Measurements from ENCODE around the gene PAPSS1.
"Not testable (repeated sequence)": the region's sequence is repeated elsewhere in the genome, so short reads cannot be mapped to it uniquely, and the experiment has no call there.

Gene PAPSS1

DNA sequence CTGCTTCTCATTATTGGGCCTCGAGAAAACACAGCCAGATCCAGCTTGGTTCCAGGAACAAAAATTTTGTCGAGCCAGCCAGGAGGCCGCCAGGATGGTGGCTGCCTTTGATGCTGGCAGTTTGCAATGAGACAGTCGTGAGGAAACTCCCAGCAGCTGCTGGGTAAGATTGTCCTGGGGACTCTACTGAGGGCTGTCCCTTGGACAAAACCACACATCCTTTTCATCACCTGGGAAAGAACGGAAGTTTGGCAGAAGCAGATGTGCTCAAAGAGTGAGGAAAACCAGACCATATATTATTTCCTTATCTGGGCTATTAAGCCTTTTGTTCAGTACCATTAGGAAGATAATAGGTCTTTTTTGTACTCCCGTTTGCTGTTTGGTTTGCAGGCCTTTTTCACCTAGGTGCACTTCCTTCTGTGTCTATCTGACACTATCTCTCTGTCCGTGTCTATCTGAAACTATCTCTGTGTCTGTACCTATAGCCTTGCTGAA lies 13.4 kb upstream of the PAPSS1 start:
- Histone ChIP-seq H3K9me3 (ENCODE audit: insufficient read depth, low read depth, low read length) (no peaks in the 10 kb centered on the region), H3K4me3 (ENCODE audit: low read length, poor library complexity, severe bottlenecking) (no peak overlapping the region), H4K20me1 (ENCODE audit: insufficient read depth, low read length, poor library complexity, severe bottlenecking) (no peaks in the 10 kb centered on the region), H3K9me2 (replicated peaks; ENCODE audit: low read depth, low read length) (no peaks in the 10 kb centered on the region), H3K27me3 (ENCODE audit: insufficient read depth, low read length, poor library complexity, severe bottlenecking) (no peaks in the 10 kb centered on the region), H3K9ac (ENCODE audit: low read depth, low read length, poor library complexity, severe bottlenecking) (no peak overlapping the region), H2AFZ (ENCODE audit: low read length) (no peak overlapping the region), H3K4me1 (ENCODE audit: insufficient read depth, low read length, poor library complexity, severe bottlenecking) (no peaks in the 10 kb centered on the region), H3K4me2 (ENCODE audit: low read depth, low read length, poor library complexity, severe bottlenecking) (no peak overlapping the region), H3F3A (ENCODE audit: low read depth) (no peaks in the 10 kb centered on the region), H3K36me3 (ENCODE audit: insufficient read depth, low read length) (no peaks in the 10 kb centered on the region), H3K79me2 (ENCODE audit: insufficient read depth, low read length) (no peaks in the 10 kb centered on the region)
- TF ChIP-seq EZH2phosphoT487 (IDR thresholded peaks at IDR 0.05; ENCODE audit: borderline replicate concordance), result no peak
- TF ChIP-seq, protein P1, sequence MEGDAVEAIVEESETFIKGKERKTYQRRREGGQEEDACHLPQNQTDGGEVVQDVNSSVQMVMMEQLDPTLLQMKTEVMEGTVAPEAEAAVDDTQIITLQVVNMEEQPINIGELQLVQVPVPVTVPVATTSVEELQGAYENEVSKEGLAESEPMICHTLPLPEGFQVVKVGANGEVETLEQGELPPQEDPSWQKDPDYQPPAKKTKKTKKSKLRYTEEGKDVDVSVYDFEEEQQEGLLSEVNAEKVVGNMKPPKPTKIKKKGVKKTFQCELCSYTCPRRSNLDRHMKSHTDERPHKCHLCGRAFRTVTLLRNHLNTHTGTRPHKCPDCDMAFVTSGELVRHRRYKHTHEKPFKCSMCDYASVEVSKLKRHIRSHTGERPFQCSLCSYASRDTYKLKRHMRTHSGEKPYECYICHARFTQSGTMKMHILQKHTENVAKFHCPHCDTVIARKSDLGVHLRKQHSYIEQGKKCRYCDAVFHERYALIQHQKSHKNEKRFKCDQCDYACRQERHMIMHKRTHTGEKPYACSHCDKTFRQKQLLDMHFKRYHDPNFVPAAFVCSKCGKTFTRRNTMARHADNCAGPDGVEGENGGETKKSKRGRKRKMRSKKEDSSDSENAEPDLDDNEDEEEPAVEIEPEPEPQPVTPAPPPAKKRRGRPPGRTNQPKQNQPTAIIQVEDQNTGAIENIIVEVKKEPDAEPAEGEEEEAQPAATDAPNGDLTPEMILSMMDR (conservative IDR thresholded peaks at IDR 0.05; ENCODE audit: low read length), result no peak

DNA sequence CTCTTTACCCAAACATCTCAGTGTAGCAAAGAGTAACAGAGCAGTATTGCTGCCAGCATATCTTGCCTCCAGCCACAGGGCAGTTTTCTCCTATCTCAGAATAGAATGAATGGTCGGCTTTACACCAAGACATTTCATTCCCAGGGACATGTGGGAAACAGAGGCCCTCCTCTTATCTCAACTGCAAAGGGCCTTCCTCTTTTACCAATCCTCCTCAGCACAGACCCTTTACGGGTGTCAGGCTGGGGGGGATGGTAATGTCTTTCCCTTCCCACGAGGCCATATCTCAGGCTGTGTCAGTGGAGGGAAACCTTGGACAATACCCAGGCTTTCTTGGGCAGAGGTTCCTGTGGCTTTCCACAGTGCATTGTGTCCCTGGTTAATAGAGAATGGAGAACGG lies 9.0 kb upstream of the PAPSS1 start:
- not testable (repeated sequence) for H3K9me3 ChIP-seq (ENCODE audit: insufficient read depth, low read depth, low read length); H3K9ac ChIP-seq (ENCODE audit: low read depth, low read length, poor library complexity, severe bottlenecking); H3K36me3 ChIP-seq (ENCODE audit: insufficient read depth, low read length); H3K4me2 ChIP-seq (ENCODE audit: low read depth, low read length, poor library complexity, severe bottlenecking); H3K9me2 ChIP-seq (replicated peaks; ENCODE audit: low read depth, low read length); H3K79me2 ChIP-seq (ENCODE audit: insufficient read depth, low read length); H3K4me3 ChIP-seq (ENCODE audit: low read length, poor library complexity, severe bottlenecking); H3F3A ChIP-seq (ENCODE audit: low read depth); H3K4me1 ChIP-seq (ENCODE audit: insufficient read depth, low read length, poor library complexity, severe bottlenecking); H3K27me3 ChIP-seq (ENCODE audit: insufficient read depth, low read length, poor library complexity, severe bottlenecking); H2AFZ ChIP-seq (ENCODE audit: low read length); H4K20me1 ChIP-seq (ENCODE audit: insufficient read depth, low read length, poor library complexity, severe bottlenecking)

DNA sequence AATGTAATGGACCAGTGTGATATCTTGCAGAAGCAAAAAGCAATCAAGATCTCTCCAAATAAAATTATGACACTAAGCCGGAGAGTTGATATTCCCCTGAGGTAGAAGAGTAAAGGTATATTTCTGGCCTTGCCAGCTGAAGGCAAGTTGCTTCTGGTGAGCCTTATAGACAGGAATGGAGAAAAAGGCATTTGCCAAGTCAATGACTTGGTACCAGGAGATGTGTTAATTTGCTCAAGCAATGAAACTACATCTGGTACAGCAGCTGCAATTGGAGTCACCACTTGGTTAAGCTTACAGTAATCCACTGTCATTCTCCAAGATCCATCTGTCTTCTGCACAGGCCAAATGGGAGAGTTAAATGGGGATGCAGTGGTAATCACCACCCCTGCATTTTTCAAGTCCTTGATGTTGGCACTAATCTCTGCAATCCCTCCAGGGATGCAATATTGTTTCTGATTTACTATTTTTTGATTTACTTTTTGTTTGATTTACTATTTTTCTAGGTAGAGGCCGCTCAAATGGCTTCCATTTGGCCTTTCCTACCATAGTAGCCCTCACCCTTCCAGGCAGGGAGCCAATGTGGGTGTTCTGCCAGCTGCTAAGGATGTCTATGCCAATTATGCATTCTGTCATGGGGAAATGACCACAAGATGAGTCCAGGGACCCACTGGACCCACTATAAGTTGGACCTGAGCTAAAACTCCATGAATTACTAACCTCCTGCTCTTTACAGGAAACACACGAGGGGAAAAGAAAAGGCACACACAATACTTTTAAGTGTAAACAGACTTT lies 6.3 kb upstream of the PAPSS1 start:
- H3F3A ChIP-seq (ENCODE audit: low read depth); H4K20me1 ChIP-seq (ENCODE audit: insufficient read depth, low read length, poor library complexity, severe bottlenecking); H3K9me2 ChIP-seq (replicated peaks; ENCODE audit: low read depth, low read length); H3K4me1 ChIP-seq (ENCODE audit: insufficient read depth, low read length, poor library complexity, severe bottlenecking); H3K36me3 ChIP-seq (ENCODE audit: insufficient read depth, low read length); H3K27me3 ChIP-seq (ENCODE audit: insufficient read depth, low read length, poor library complexity, severe bottlenecking); H3K9me3 ChIP-seq (ENCODE audit: insufficient read depth, low read depth, low read length); H2AFZ ChIP-seq (ENCODE audit: low read length); H3K4me3 ChIP-seq (ENCODE audit: low read length, poor library complexity, severe bottlenecking); H3K9ac ChIP-seq (ENCODE audit: low read depth, low read length, poor library complexity, severe bottlenecking); H3K79me2 ChIP-seq (ENCODE audit: insufficient read depth, low read length); H3K4me2 ChIP-seq (ENCODE audit: low read depth, low read length, poor library complexity, severe bottlenecking): not testable (repeated sequence)

DNA sequence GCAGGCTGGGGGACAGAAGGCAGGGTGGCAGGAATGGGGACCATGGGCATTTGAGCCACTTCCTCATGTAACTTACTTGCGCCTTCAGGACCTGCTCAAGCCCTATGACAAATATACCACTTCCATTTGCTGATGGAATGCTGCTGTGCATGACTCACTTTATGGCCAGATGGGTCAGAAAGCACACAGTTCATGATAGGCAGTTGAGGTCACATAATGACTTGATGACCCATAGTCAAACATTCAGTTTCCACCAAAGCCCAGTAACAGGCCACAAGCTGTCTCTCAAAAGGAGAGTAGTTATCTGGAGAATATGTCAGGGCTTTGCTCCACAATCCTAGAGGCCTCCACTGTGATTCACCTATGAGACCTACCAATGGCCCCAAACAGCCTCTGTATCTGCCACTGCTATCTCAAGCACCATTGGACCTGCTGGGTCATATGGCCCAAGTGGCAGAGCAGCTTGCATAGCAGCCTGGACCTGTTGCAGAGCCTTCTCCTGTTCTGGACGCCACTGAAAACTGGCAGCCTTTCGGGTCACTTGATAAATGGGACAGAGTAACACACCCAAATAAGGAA lies 5.3 kb upstream of the PAPSS1 start:
- no peaks in the 10 kb centered on the region for H3K27me3 ChIP-seq (ENCODE audit: insufficient read depth, low read length, poor library complexity, severe bottlenecking)
- no peak overlapping the region for H3K9ac ChIP-seq (ENCODE audit: low read depth, low read length, poor library complexity, severe bottlenecking)
- H2AFZ ChIP-seq (ENCODE audit: low read length), result no peak overlapping the region
- TF ChIP-seq EZH2phosphoT487 (IDR thresholded peaks at IDR 0.05; ENCODE audit: borderline replicate concordance), result no peak
- TF ChIP-seq, protein P1 (conservative IDR thresholded peaks at IDR 0.05; ENCODE audit: low read length), result no peak
- peaks cover 10% of the 10 kb centered on the region for H3K4me1 ChIP-seq (ENCODE audit: insufficient read depth, low read length, poor library complexity, severe bottlenecking)
- H4K20me1 ChIP-seq (ENCODE audit: insufficient read depth, low read length, poor library complexity, severe bottlenecking), result no peaks in the 10 kb centered on the region
- no peaks in the 10 kb centered on the region for H3K36me3 ChIP-seq (ENCODE audit: insufficient read depth, low read length)
- no peaks in the 10 kb centered on the region for H3K9me2 ChIP-seq (replicated peaks; ENCODE audit: low read depth, low read length)
- H3K4me2 ChIP-seq (ENCODE audit: low read depth, low read length, poor library complexity, severe bottlenecking), result no peak overlapping the region
- no peak overlapping the region for H3K4me3 ChIP-seq (ENCODE audit: low read length, poor library complexity, severe bottlenecking)
- H3F3A ChIP-seq (ENCODE audit: low read depth), result no peaks in the 10 kb centered on the region
- H3K9me3 ChIP-seq (ENCODE audit: insufficient read depth, low read depth, low read length), result no peaks in the 10 kb centered on the region
- no peaks in the 10 kb centered on the region for H3K79me2 ChIP-seq (ENCODE audit: insufficient read depth, low read length)

DNA sequence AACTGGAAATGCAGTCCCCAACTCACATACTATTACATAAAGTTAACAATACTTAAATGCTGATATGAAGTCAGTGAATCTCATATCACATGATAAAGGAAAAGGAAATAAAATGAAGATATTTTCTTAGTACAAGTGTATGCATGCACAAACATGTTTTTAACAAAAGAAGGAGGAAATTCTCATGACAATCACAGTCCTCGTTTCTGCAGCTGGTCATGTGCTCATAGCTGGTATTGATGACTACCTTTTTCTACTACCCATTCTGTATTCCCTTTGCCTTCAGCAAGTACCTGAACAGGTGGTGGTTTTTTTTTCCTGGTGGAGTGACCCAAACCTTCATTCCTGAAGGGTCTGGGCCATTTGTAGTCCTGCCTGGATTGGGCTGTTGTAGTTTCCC lies 3.3 kb upstream of the PAPSS1 start:
- H3K4me3 ChIP-seq (ENCODE audit: low read length, poor library complexity, severe bottlenecking); H3K4me2 ChIP-seq (ENCODE audit: low read depth, low read length, poor library complexity, severe bottlenecking); H3K9me3 ChIP-seq (ENCODE audit: insufficient read depth, low read depth, low read length); H3K9ac ChIP-seq (ENCODE audit: low read depth, low read length, poor library complexity, severe bottlenecking); H3K27me3 ChIP-seq (ENCODE audit: insufficient read depth, low read length, poor library complexity, severe bottlenecking); H3F3A ChIP-seq (ENCODE audit: low read depth); H3K9me2 ChIP-seq (replicated peaks; ENCODE audit: low read depth, low read length); H2AFZ ChIP-seq (ENCODE audit: low read length); H3K36me3 ChIP-seq (ENCODE audit: insufficient read depth, low read length): not testable (repeated sequence)
- Histone ChIP-seq H3K79me2 (ENCODE audit: insufficient read depth, low read length) (peaks cover 13% of the 10 kb centered on the region), H4K20me1 (ENCODE audit: insufficient read depth, low read length, poor library complexity, severe bottlenecking) (peaks cover 10% of the 10 kb centered on the region), H3K4me1 (ENCODE audit: insufficient read depth, low read length, poor library complexity, severe bottlenecking) (peaks cover 21% of the 10 kb centered on the region)

All from Loucy (cell line).